PFSK-1 (cell line): ENCODE results near the gene RASGRF1.

Experiments
- FOXP2 ChIP-seq: optimal IDR thresholded peaks from 2 replicates; pipeline ENCODE3; 2011; ENCODE audit warnings: borderline replicate concordance, control low read depth, inconsistent platforms; ENCODE audit not compliant: insufficient read depth; ENCODE audit errors: extremely low read length, extremely low read depth
- POLR2AphosphoS5 ChIP-seq: IDR thresholded peaks from 2 replicates; pipeline ENCODE4 v1.6.1; 2012; ENCODE audit warnings: low read depth, mild to moderate bottlenecking, control low read depth, low read length, moderate library complexity
- REST ChIP-seq, 2 experiments: IDR thresholded peaks; 2 replicates each; pipeline versions ENCODE4 v1.6.1 to v1.8.0; 2011 to 2012; ENCODE audit warnings: low read depth in 2 of 2, low read length in 2 of 2, control low read depth in 1 of 2, inconsistent platforms in 1 of 2, mild to moderate bottlenecking in 1 of 2, moderate library complexity in 1 of 2; ENCODE audit not compliant: insufficient read depth in 1 of 2
- SIN3A ChIP-seq: IDR thresholded peaks from 2 replicates; pipeline ENCODE4 v1.6.1; 2012; ENCODE audit warnings: mild to moderate bottlenecking, low read length, moderate library complexity, borderline replicate concordance; ENCODE audit not compliant: insufficient read depth
- TAF1 ChIP-seq: IDR thresholded peaks from 2 replicates; pipeline ENCODE4 v1.6.1; 2012; ENCODE audit warnings: low read length, control low read depth, borderline replicate concordance; ENCODE audit not compliant: insufficient read depth

RASGRF1 gene

GRCh38 chr15:78932258-78932808 is 158.2 kb downstream of the RASGRF1 start:
- TF ChIP-seq FOXP2 (no peak), TAF1 (no peak), REST (IDR thresholded peaks at IDR 0.05; ENCODE audit: insufficient read depth in 1 of 2, low read depth in 2 of 2, low read length in 2 of 2) (no peak)

GRCh38 chr15:78931439-78932257 is 158.9 kb downstream of the RASGRF1 start:
- TF ChIP-seq SIN3A (no peak), FOXP2 (no peak), POLR2AphosphoS5 (no peak), REST (IDR thresholded peaks at IDR 0.05; ENCODE audit: insufficient read depth in 1 of 2, low read depth in 2 of 2, low read length in 2 of 2) (no peak), TAF1 (no peak)

- TF ChIP-seq POLR2AphosphoS5 (no peak), TAF1 (no peak), REST (IDR thresholded peaks at IDR 0.05; ENCODE audit: insufficient read depth in 1 of 2, low read depth in 2 of 2, low read length in 2 of 2) (no peak), FOXP2 (no peak), SIN3A (no peak)
Observed at GRCh38 chr15:78930577-78931388, 159.8 kb downstream of the RASGRF1 start.

GRCh38 chr15:78929536-78930264 is 160.9 kb downstream of the RASGRF1 start:
- no peak for TF ChIP-seq SIN3A
- TF ChIP-seq REST (IDR thresholded peaks at IDR 0.05; ENCODE audit: insufficient read depth in 1 of 2, low read depth in 2 of 2, low read length in 2 of 2) = no peak
- TF ChIP-seq POLR2AphosphoS5 = no peak
- no peak for TF ChIP-seq FOXP2
- no peak for TF ChIP-seq TAF1
